Myometrial cell (primary cell): ENCODE measurements around the gene ARFGAP2. TPM values are rescaled to one million over a fixed set of nuclear protein-coding genes. Genes with fewer than 3 reads are reported as not detected.

Experiments used
- total RNA-seq: library from RNA; depleted of rRNA; stranded (reverse); fragments of >200 nt; gene quantifications from 2 replicates; pipeline ENCODE4 v1.2.3, GENCODE V29; 2015

Gene ARFGAP2
- total RNA-seq, result 134 and 172 TPM in 2 replicates

GRCh38 chr11:47176328-47177228 is at the start of gene ARFGAP2:
Gene ARFGAP2 (minus strand): TSS chr11:47176879. CDS start chr11:47176853, 26 bp downstream.

GRCh38 chr11:47186076-47186699 is 9.5 kb upstream of the ARFGAP2 start, which contains the start of gene PACSIN3:
Gene PACSIN3 (minus strand): TSS chr11:47186434. CDS start chr11:47182727, 3,707 bp downstream.

Other genes with a start within 250 kb of the ARFGAP2 start
- 35.8 and 55.9 TPM in 2 replicates for gene CSTPP1, start 240.1 kb downstream of the ARFGAP2 start, total RNA-seq
- 32.8 and 33.7 TPM in 2 replicates for gene PACSIN3, start 9.6 kb upstream of the ARFGAP2 start, total RNA-seq
- 57.1 and 62.3 TPM in 2 replicates for gene DDB2, start 38.1 kb upstream of the ARFGAP2 start, total RNA-seq
- 38.3 and 42.2 TPM in 2 replicates for gene ACP2, start 71.9 kb upstream of the ARFGAP2 start, total RNA-seq
- gene NR1H3, start 81.1 kb upstream of the ARFGAP2 start, total RNA-seq, result 41.8 and 47.0 TPM in 2 replicates
- gene MADD, start 93.3 kb upstream of the ARFGAP2 start, total RNA-seq, result 22.5 and 26.8 TPM in 2 replicates
- gene MYBPC3, start 175.8 kb upstream of the ARFGAP2 start, total RNA-seq, result not detected in 2 replicates
- not detected in 2 replicates for gene SPI1, start 201.7 kb upstream of the ARFGAP2 start, total RNA-seq
- gene SLC39A13, start 231.7 kb upstream of the ARFGAP2 start, total RNA-seq, result 157 and 162 TPM in 2 replicates
- gene PSMC3, start 249.6 kb upstream of the ARFGAP2 start, total RNA-seq, result 258 and 272 TPM in 2 replicates